Pancreas (tissue), 10 donors: ENCODE data around the gene FAHD2A. TPM values are rescaled to one million over a fixed set of nuclear protein-coding genes. Genes with fewer than 3 reads are reported as not detected.

Source experiments
- ATAC-seq, 4 donors: fragments of 200-7000 bp; cut with Tn5 transposase; one replicate each; pipeline versions ENCODE4 v1.8.0 to v1.9.1; 2020; ENCODE audit warnings: mild to moderate bottlenecking in 4 of 4, moderate library complexity in 4 of 4
- DNase-seq, 6 donors: peaks; one replicate each; pipeline ENCODE4 v3.0.0-alpha.2; 2020
- FAIRE-seq: peaks from 2 replicates; lab custom pipeline; 2012; peaks lifted over from hg19 to GRCh38; lab: Jason Lieb, UNC
- H3K27ac ChIP-seq, 4 donors: fragments of 200-600 bp; sonication (generic); 1 replicate in 3 of 4; 2 replicates in 1 of 4; pipeline versions ENCODE4 v1.5.0 to v1.8.0; 2020
- H3K27me3 ChIP-seq, 4 donors: fragments of 200-600 bp; one replicate each; pipeline ENCODE4 v1.8.0; 2021
- H3K36me3 ChIP-seq, 3 donors: fragments of 200-600 bp; sonication (generic) in 1 of 3; one replicate each; pipeline versions ENCODE4 v1.5.0 to v1.8.0; 2020 to 2021
- H3K4me1 ChIP-seq, 3 donors: fragments of 200-600 bp; one replicate each; pipeline ENCODE4 v1.8.0; 2021
- H3K4me3 ChIP-seq, 4 donors: fragments of 200-600 bp; sonication (generic) in 2 of 4; one replicate each; pipeline versions ENCODE4 v1.5.0 to v1.8.0; 2020 to 2021
- H3K9me3 ChIP-seq, 4 donors: fragments of 200-600 bp; one replicate each; pipeline ENCODE4 v1.8.0; 2021
- CTCF ChIP-seq, 4 donors: fragments of 200-600 bp; sonication (generic) in 3 of 4; IDR thresholded peaks; one replicate each; pipeline versions ENCODE4 v1.5.0 to v1.8.0; 2021; ENCODE audit warnings: antibody characterized with exemption in 4 of 4
- WGBS, 2 donors: extraction: QIAGEN DNeasy Blood & Tissue Kit; methylation state at CpG; one replicate each; pipeline ENCODE4 v1.1.7; 2013; 5-methylcytosine and 5-hydroxymethylcytosine counted together
- intact Hi-C, 3 donors: fragments of 100-400 bp; cut with DNase I; formaldehyde crosslinking; loops; one replicate each; pipeline versions ENCODE4 v1.11.1 to v1.14.2; 2022
- polyA plus RNA-seq, 2 donors: library from polyadenylated mRNA; stranded (reverse); fragments of 200-250 nt; gene quantifications; one replicate each; pipeline ENCODE4 v1.2.3, GENCODE V29; 2013
- total RNA-seq, 6 donors: library from RNA; stranded (reverse); fragmentation: NEBNext Ultra II Directional in 4 of 6; extraction: Animal tissue kit (Norgen Biotek cat#: 25700) in 4 of 6; gene quantifications; one replicate each; pipeline versions ENCODE4 v1.2.1 to v1.2.4, GENCODE V29; 2021 to 2023
- donor health status: healthy with polysubstance abuse.
- donor health status: DM: no; HTN: no; CAD: no; lungs with moderate emphysema.
- donor health status: DM: no; HTN: no; CAD: no.
- donor health status: control.
- donor health status: control.
- donor health status: Bipolar disorder and iron deficiency.
- donor health status: DM: yes; HTN: yes; CAD: no.
- donor health status: DM: no; HTN: no; CAD: no.
- donor health status: DM: no; HTN: no; CAD: no.
- donor health status: DM: yes; HTN: yes; CAD: no.

The FAHD2A gene
- total RNA-seq (10 to 100 TPM; 15.4 to 22.2 (median 17.9) TPM), polyA plus RNA-seq (10 to 100 TPM; 19.0 to 19.8 TPM)

- no peaks in the 10 kb centered on the region for H3K27me3 ChIP-seq
- H3K36me3 ChIP-seq: no peaks in the 10 kb centered on the region
- ATAC-seq (peak; percentile 96 to 99 (median 98)), DNase-seq (peak; percentile 96 to 99 (median 98)), FAIRE-seq (no peak)
- WGBS, 2 donors: 0 to 1% methylated on average over 62 to 64 of the region's 64 CpGs
- intact Hi-C loops: no loop called here
- H3K9me3 ChIP-seq: no peaks in the 10 kb centered on the region
- peak within 1 kb of the TSS; percentile 74 to 90 (median 89) for H3K27ac ChIP-seq
- TF ChIP-seq CTCF (IDR thresholded peaks at IDR 0.05): no peak
- H3K4me3 ChIP-seq: peak within 1 kb of the TSS; percentile 50 to 93 (median 88)
- peaks cover 0 to 7% (median 0%) of the 10 kb centered on the region in 3 donors for H3K4me1 ChIP-seq
Observed at GRCh38 chr2:95402370-95403203, at the start of gene FAHD2A. FAHD2A (plus strand) TSS chr2:95402708; CDS start chr2:95405559, 2,851 bp downstream.

DNA sequence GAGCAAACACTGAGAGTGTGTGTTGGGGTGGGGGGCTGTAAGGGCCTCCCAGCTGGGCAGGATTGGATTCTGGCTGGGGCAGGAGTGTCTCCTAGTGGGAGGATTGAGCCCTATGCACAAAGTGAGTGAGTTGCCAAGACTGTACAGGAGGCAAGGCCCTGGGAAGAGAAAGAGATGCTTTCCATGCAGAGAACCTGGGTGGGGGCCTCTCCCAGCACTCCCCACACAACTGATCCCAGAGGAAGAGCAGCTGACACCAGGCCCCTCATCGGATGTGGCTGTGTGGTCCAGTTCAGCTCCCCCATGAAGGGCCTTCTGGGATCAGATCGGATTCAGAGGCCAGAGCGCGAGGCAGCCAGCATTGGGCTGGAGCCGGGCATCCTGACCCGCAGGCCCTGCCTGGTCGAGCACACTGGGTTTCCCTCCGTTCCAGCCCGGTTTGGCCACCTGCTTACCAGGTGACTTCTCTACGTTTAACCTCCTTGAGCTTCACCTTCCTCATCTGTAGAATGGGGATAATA lies 49.4 kb upstream of the FAHD2A start:
- DNase-seq: peak in 1 of 6 donors; percentile 3
- no peaks in the 10 kb centered on the region for H3K4me1 ChIP-seq
- no peak for FAIRE-seq

GRCh38 chr2:95353613-95354468 lies 48.7 kb upstream of the FAHD2A start:
- WGBS, 2 donors: 77 to 83% methylated on average over 22 of the region's 22 CpGs
- no peak for TF ChIP-seq CTCF (IDR thresholded peaks at IDR 0.05)
- ATAC-seq (no peak), FAIRE-seq (no peak), DNase-seq (peak in 1 of 6 donors; percentile 12)
- no peaks in the 10 kb centered on the region for H3K27me3 ChIP-seq
- H3K4me3 ChIP-seq: no peak overlapping the region
- intact Hi-C loops: no loop called here
- no peaks in the 10 kb centered on the region for H3K4me1 ChIP-seq
- H3K27ac ChIP-seq: no peak overlapping the region
- no peaks in the 10 kb centered on the region for H3K36me3 ChIP-seq
- H3K9me3 ChIP-seq: no peaks in the 10 kb centered on the region

More for the DNA sequence above, 49.4 kb upstream of the FAHD2A start:
- no peak for ATAC-seq
- intact Hi-C loops: no loop called here
- H3K36me3 ChIP-seq: no peaks in the 10 kb centered on the region
- H3K27ac ChIP-seq: no peak overlapping the region
- no peaks in the 10 kb centered on the region for H3K27me3 ChIP-seq
- H3K4me3 ChIP-seq: no peak overlapping the region
- no peaks in the 10 kb centered on the region for H3K9me3 ChIP-seq
- 84 to 90% methylated on average over 10 of the region's 10 CpGs for WGBS, 2 donors
- TF ChIP-seq CTCF (IDR thresholded peaks at IDR 0.05): no peak

- H3K27me3 ChIP-seq: no peaks in the 10 kb centered on the region
- FAIRE-seq: no peak
- no peaks in the 10 kb centered on the region for H3K4me1 ChIP-seq
- WGBS, 2 donors: 88 to 94% methylated on average over 5 of the region's 5 CpGs
- no peak overlapping the region for H3K4me3 ChIP-seq
- H3K27ac ChIP-seq: no peak overlapping the region
- TF ChIP-seq CTCF (IDR thresholded peaks at IDR 0.05): no peak
- intact Hi-C loops: no loop called here
- H3K36me3 ChIP-seq: no peaks in the 10 kb centered on the region
- H3K9me3 ChIP-seq: no peaks in the 10 kb centered on the region
- peak in 1 of 6 donors; percentile 25 for DNase-seq
- ATAC-seq: no peak
Observed at GRCh38 chr2:95354469-95354901, 48.0 kb upstream of the FAHD2A start.
